Fibroblast of gingiva (primary cell): ENCODE measurements around the gene SAMD1.
"Not testable (repeated sequence)": the region's sequence is repeated elsewhere in the genome, so short reads cannot be mapped to it uniquely, and the experiment has no call there.

Experiments used
- DNase-seq: peaks from one replicate; pipeline ENCODE4 v3.0.0-alpha.2; 2011; ENCODE audit warnings: low read depth

Gene SAMD1

GRCh38 chr19:14061081-14061749 lies 29.3 kb downstream of the SAMD1 start:
- no peak for DNase-seq

GRCh38 chr19:14059652-14060155 lies 30.8 kb downstream of the SAMD1 start:
- no peak for DNase-seq

GRCh38 chr19:14059093-14059480 lies 31.5 kb downstream of the SAMD1 start:
- no peak for DNase-seq

DNA sequence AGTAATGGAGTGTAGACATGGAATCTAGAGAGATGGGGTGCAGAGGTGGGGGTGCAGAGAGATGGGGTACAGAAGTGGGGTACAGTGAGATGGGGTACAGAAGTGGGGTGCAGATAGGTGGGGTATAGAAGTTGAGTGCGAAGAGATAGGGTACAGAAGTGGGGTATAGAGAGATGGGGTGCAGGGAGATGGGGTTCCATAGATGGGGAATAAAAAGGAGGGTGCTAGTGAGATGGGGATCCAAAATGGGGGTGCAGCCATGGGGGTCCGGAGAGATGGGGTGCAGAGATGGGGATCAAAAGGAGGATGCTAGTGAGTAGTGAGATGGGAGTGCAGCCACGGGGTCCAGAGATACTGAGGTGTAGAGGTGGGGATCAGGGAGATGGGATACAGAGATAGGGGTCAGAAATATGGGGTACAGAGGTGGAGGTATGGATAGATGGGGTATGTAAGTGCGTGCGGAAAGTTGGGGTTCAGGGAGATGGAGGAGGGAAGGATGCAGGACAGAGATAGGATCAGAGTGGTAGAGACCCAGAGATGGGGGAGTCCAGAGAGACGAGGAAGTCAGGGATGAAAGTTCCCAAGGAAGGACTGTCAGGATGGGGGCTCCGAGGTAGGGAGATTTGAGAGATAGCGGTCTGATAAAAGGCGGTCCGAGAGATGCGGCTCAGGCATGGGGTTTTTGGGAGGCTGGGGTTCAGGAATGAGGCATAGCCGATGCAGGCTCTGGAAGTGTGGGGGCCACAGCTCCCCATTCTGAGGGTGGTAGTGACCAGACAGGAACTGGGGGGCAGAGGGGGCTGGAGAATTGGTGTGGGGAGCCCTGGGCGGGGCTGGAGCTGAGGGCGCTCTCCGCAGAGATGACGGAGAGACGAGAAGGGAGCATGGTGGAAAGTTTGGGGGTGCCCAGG lies 32.1 kb downstream of the SAMD1 start:
- no peak for DNase-seq

DNA sequence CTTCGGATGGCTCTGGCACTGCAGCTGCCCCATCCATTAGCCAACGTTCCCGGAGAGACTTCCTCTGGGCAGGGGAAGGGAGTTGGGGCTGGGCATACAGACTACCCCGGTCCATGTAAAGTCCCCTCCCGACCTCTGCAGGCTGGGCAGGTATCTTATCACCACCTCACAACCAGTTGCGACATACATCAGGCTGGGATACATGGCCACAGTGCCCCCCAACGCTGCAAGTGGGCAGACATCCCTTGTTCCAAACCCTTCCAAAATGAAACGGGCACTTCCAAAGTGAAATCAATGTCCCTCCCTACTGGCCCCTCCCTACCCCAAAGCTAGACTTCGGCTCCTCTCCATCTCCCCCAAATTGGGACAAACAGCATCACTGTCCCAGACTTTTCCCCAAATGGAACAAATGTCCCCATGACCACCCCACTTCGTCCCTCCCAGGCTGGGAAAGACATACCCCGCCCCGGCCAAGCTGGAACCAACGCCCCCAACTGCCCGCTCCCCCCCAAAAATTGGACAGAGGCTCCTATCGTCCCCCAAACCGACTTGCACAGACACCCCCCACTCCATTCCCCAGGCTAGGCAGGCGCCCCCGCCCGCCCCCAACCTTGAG lies 33.7 kb downstream of the SAMD1 start:
- DNase-seq = no peak

DNA sequence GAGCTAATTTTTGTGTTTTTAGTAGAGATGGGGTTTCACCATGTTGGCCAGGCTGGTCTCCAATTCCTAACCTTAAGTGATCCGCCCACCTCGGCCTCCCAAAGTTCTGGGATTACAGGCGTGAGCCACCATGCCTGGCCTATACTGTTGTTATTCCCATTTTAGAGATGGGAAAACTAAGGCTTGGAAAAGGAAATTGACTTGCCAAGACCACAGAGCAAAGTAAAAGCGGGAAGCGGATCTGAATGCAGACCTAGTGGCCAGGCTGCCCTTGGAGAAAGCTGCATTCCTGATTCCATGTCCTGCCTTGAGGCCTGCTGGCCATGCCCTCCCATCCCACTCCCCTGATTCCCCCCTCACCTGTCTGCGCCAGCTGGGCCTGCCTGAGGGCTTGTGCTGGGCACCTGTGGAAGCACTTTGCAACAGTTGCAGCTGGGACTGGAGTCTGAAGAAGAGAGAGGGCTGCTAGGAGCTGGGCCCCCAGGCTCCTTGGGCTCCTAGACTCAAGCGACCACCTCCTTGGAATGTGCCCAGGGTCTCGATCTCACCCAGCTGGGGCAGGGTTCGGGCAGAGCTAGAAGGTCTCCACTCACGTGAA lies 34.4 kb downstream of the SAMD1 start:
- no peak for DNase-seq

- no peak for DNase-seq
Measured at GRCh38 chr19:14055396-14055795, 35.2 kb downstream of the SAMD1 start.

DNA sequence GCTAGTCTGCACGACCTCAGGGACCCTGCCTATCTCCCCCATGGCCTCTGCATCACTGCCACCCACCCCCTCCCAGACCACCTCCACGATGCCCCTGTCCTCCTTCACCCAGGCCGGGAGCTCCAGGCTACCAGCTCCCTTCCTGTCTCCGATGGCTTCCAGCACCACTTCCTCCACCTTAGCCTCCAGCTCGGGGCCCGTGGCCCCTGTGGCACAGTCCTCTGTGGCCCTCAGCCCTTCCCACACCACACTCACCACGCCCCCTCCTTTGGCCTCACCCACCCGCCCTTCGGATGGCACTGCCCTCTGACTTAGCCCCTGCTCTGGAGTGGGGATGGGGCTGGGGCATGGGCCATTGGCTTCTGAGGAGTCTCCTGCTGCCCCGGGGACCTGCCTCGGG lies 35.8 kb downstream of the SAMD1 start:
- DNase-seq = no peak

GRCh38 chr19:14054099-14054498 lies 36.5 kb downstream of the SAMD1 start:
- DNase-seq = no peak

DNA sequence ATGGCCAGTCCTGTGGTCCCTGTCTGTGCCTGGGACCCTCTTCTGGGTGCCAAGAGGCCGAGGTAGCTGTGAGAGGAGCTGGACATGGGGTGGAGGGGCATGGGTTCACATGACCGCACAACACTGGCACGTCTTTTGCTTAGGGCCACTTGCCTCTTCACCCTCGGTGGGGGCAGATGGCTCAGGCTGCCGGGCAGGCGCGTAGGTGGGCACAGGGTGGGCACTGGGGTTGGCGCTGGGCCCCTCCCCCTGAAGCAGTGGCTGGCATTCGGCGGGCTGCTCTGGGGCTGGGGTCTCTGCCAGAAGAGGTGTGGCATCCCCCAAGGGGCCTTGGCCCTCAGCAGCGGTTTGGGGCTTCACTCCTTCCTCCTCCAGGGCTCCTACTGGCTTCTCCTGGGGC lies 37.1 kb downstream of the SAMD1 start:
- no peak for DNase-seq

GRCh38 chr19:14053032-14053431 lies 37.5 kb downstream of the SAMD1 start:
- no peak for DNase-seq

- no peak for DNase-seq
Measured at GRCh38 chr19:14052470-14052869, 38.1 kb downstream of the SAMD1 start.

GRCh38 chr19:14051980-14052379 lies 38.6 kb downstream of the SAMD1 start:
- no peak for DNase-seq

- not testable (repeated sequence) for DNase-seq
Measured at GRCh38 chr19:14050961-14051360, 39.6 kb downstream of the SAMD1 start.

DNA sequence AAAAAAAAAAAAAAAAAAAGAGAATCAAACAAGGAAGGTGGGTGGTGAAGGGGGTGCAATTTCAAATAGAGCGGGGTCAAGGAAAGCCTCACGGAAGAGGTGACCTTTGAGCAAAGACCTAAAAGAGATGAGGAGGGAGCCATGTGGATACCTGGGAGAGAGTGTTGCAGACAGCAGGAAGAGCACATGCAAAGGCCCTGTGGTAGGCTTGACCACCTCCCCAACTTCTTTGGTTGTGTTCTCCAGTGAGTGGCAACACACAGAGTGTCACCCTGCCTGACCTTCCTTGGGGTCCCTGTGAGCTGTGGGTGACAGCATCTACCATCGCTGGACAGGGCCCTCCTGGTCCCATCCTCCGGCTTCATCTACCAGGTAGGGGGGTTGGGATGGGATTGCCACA lies 40.0 kb downstream of the SAMD1 start:
- no peak for DNase-seq

- no peak for DNase-seq
Measured at GRCh38 chr19:14048443-14049153, 42.0 kb downstream of the SAMD1 start.

DNA sequence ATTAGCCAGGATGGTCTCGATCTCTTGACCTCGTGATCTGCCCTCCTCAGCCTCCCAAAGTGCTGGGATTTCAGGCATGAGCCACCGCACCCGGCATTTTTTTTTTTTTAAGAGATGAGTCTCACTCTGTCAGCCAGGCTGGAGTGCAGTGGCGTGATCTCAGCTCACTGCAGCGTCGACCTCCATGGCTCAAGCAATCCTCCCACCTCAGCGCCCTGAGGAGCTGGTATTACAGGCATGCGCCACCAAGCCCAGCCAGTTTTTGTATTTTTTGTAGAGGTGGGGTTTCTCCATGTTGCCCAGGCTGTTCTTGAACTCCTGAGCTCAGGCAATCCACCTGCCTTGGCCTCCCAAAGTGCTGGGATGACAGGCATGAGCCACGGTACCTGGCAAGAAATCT lies 42.7 kb downstream of the SAMD1 start:
- DNase-seq = not testable (repeated sequence)

DNA sequence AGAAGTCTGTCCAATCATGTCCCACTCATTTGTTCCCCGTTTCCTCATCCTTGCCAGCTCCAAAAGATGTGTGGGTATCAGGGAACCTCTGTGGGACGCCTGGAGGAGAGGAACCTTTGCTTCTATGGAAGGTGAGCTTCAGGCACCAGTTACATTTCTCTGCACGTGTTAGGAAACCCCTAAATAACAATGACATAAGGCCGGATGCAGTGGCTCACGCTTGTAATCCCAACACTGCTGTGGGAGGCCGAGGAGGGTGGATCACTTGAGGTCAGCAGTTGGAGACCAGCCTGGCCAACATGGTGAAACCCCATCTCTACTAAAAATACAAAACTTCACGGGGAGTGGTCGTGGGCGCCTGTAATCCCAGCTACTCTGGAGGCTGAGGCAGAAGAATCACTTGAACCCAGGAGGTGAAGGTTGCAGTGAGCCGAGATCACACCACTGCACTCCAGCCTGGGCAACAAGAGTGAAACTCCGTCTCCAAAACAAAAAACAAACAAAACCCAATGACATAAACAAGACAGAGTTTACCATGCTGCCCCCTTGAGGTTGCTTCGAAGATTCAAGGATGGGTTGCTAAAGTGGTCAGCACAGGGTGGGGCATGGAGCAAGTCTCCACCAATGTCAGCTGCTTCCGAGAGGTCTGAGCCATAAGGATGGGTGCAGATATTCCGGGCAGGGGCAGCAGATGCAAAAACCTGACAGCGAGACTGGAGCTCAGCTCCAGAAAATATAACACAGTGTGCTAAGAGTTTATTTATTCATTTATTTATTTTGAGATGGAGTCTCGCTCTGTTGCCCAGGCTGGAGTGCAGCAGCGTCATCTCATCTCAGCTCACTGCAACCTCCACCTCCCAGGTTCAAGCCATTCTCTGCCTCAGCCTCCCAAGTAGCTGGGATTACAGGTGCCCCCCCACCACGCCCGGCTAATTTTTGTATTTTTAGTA lies 47.6 kb downstream of the SAMD1 start:
- DNase-seq = peak; percentile 75

- no peak for DNase-seq
Measured at GRCh38 chr19:14039181-14039580, 51.4 kb downstream of the SAMD1 start.
